KMS-11 (cell line): ENCODE measurements around the gene PCSK6.

Experiments used
- H2AFZ ChIP-seq: fragments of 200-600 bp; sonication (generic); 2 replicates; pipeline ENCODE4 v1.6.1; 2016; ENCODE audit warnings: antibody characterized with exemption, mixed run types, low read depth
- H3K27ac ChIP-seq: fragments of 200-600 bp; sonication (generic); 2 replicates; pipeline ENCODE4 v1.6.1; 2016; ENCODE audit warnings: mild to moderate bottlenecking, mixed run types
- H3K27me3 ChIP-seq: fragments of 200-600 bp; sonication (generic); 2 replicates; pipeline ENCODE4 v1.6.1; 2017; ENCODE audit warnings: mild to moderate bottlenecking, low read depth, mixed run types, moderate library complexity; ENCODE audit not compliant: insufficient read depth
- H3K36me3 ChIP-seq: fragments of 200-600 bp; sonication (generic); 2 replicates; pipeline ENCODE4 v1.6.1; 2017; ENCODE audit warnings: mild to moderate bottlenecking, mixed run types; ENCODE audit not compliant: insufficient read depth
- H3K4me1 ChIP-seq: fragments of 200-600 bp; sonication (generic); 2 replicates; pipeline ENCODE4 v1.6.1; 2016; ENCODE audit warnings: mild to moderate bottlenecking, low read depth, mixed run types; ENCODE audit not compliant: poor library complexity, severe bottlenecking
- H3K4me2 ChIP-seq: fragments of 200-600 bp; sonication (generic); 2 replicates; pipeline ENCODE4 v1.7.0; 2016; ENCODE audit warnings: mild to moderate bottlenecking, mixed run types
- H3K4me3 ChIP-seq: fragments of 200-600 bp; sonication (generic); IDR thresholded peaks from 2 replicates; pipeline ENCODE4 v1.6.1; 2017; ENCODE audit warnings: low read depth, low read length, mixed read lengths; ENCODE audit not compliant: insufficient read depth
- H3K79me2 ChIP-seq: fragments of 200-600 bp; sonication (generic); 2 replicates; pipeline ENCODE4 v1.6.1; 2016; ENCODE audit warnings: low read depth, mixed run types; ENCODE audit not compliant: insufficient read depth
- H3K9ac ChIP-seq: fragments of 200-600 bp; sonication (generic); 2 replicates; pipeline ENCODE4 v1.6.1; 2016; ENCODE audit warnings: mild to moderate bottlenecking, mixed run types
- H4K20me1 ChIP-seq: fragments of 200-600 bp; sonication (generic); 2 replicates; pipeline ENCODE4 v1.6.1; 2016; ENCODE audit warnings: mild to moderate bottlenecking, mixed run types; ENCODE audit not compliant: insufficient read depth
- TF ChIP-seq, protein P1 (sequence below): fragments of 200-600 bp; sonication (generic); conservative IDR thresholded peaks from 2 replicates; pipeline ENCODE4 v1.6.1; 2017; ENCODE audit warnings: low read depth, mild to moderate bottlenecking, antibody characterized with exemption, low read length, moderate library complexity, mixed read lengths

The PCSK6 gene

DNA sequence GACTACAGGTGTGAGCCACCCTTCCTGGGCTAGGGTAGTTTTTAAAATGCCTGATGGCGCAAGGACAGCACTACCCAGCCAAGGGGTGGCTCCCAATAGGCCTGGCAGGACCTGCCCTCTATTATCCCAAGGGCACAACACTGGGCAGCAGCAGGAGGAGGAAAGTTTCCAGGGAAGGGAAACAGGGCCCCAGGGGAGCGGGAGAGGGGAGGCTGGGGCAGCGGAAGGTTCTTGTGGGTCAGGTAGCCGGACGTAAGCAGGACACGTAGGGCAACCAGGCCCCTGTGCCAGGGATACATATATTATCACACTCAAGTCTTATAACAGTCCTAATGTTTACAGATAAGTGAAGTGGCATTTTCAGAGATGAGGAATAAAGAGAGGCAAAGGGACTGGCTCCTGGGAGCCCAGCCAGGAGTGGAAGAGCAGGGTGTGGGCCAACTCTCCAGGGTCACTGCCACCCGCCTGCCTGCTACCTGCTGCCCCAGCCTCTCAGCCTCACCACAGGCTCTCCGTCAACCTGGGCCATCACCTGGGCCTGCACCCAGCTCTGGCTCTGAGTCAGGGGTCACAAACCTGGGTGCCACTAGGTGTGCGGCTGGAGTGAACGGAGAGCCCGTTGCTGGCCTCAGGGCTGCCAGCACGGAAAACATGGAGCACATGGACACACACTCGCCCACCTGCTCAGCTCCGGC is 121.3 kb downstream of the PCSK6 start:
- Histone ChIP-seq H4K20me1 (no peaks in the 10 kb centered on the region), H3K27me3 (no peaks in the 10 kb centered on the region), H3K9ac (no peak overlapping the region), H3K4me3 (no peak overlapping the region), H3K4me1 (no peaks in the 10 kb centered on the region), H3K4me2 (no peak overlapping the region), H3K36me3 (no peaks in the 10 kb centered on the region), H2AFZ (no peak overlapping the region), H3K27ac (no peak overlapping the region), H3K79me2 (no peaks in the 10 kb centered on the region)
- TF ChIP-seq, protein P1, sequence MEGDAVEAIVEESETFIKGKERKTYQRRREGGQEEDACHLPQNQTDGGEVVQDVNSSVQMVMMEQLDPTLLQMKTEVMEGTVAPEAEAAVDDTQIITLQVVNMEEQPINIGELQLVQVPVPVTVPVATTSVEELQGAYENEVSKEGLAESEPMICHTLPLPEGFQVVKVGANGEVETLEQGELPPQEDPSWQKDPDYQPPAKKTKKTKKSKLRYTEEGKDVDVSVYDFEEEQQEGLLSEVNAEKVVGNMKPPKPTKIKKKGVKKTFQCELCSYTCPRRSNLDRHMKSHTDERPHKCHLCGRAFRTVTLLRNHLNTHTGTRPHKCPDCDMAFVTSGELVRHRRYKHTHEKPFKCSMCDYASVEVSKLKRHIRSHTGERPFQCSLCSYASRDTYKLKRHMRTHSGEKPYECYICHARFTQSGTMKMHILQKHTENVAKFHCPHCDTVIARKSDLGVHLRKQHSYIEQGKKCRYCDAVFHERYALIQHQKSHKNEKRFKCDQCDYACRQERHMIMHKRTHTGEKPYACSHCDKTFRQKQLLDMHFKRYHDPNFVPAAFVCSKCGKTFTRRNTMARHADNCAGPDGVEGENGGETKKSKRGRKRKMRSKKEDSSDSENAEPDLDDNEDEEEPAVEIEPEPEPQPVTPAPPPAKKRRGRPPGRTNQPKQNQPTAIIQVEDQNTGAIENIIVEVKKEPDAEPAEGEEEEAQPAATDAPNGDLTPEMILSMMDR, result no peak

- H3K79me2 ChIP-seq, result no peaks in the 10 kb centered on the region
- H2AFZ ChIP-seq, result no peak overlapping the region
- no peak overlapping the region for H3K9ac ChIP-seq
- H3K27ac ChIP-seq, result no peak overlapping the region
- no peaks in the 10 kb centered on the region for H3K36me3 ChIP-seq
- no peaks in the 10 kb centered on the region for H4K20me1 ChIP-seq
- H3K4me1 ChIP-seq, result no peaks in the 10 kb centered on the region
- H3K27me3 ChIP-seq, result no peaks in the 10 kb centered on the region
- H3K4me2 ChIP-seq, result no peak overlapping the region
- TF ChIP-seq, protein P1, result no peak
- no peak overlapping the region for H3K4me3 ChIP-seq
Observed at GRCh38 chr15:101366853-101367252, 122.7 kb downstream of the PCSK6 start.

DNA sequence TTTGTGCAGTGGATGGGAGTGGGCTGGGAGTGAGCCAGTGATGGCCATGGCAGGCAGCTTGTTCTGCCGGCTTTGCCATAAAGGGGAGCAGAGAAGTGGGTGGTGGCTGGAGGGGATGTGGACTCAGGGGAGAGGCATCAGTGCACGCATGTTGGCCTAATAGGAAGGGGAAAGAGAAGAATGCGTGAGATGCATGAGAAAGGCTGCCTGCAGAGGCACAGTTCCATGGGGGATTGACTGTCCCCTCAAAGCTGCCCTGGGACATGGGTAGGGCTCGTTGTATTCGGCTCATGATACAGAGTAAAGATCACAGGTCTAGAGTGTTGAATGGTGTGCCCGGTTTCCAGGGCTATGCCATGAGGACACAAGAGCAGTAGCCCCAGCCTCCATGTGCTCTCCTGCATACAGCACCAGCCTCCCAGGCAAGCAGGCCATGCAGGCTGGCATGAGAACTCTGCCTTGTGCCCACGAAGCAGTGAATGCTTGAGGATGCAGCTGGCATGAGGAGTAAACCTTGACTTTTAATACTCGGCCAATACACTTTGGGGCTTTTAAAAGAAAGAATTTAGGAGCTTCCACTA is 126.4 kb downstream of the PCSK6 start:
- no peak overlapping the region for H3K9ac ChIP-seq
- no peaks in the 10 kb centered on the region for H3K36me3 ChIP-seq
- H3K4me1 ChIP-seq, result no peaks in the 10 kb centered on the region
- H3K27ac ChIP-seq, result no peak overlapping the region
- TF ChIP-seq, protein P1, result no peak
- H3K79me2 ChIP-seq, result no peaks in the 10 kb centered on the region
- H4K20me1 ChIP-seq, result no peaks in the 10 kb centered on the region
- H3K27me3 ChIP-seq, result no peaks in the 10 kb centered on the region
- H3K4me2 ChIP-seq, result no peak overlapping the region
- H2AFZ ChIP-seq, result no peak overlapping the region
- no peak overlapping the region for H3K4me3 ChIP-seq

GRCh38 chr15:101362359-101362758 is 127.1 kb downstream of the PCSK6 start:
- Histone ChIP-seq H3K79me2 (no peaks in the 10 kb centered on the region), H3K27ac (no peak overlapping the region), H3K36me3 (no peaks in the 10 kb centered on the region), H4K20me1 (no peaks in the 10 kb centered on the region), H3K4me2 (no peak overlapping the region), H2AFZ (no peak overlapping the region), H3K4me3 (no peak overlapping the region), H3K4me1 (no peaks in the 10 kb centered on the region), H3K27me3 (no peaks in the 10 kb centered on the region), H3K9ac (no peak overlapping the region)
- TF ChIP-seq, protein P1, result no peak
